WERI-Rb-1 (cell line): ENCODE measurements around the gene TIMM17A.
A peak's percentile ranks its signal among the peaks of the same experiment; 100 is the strongest.

ENCODE experiments used
- DNase-seq: peaks from one replicate; pipeline ENCODE4 v3.0.0-alpha.2; 2020
- H3K27ac ChIP-seq: fragments of 250-450 bp; sonication (Bioruptor Pico); 2 replicates; pipeline ENCODE4 v1.5.1; 2020; ENCODE audit warnings: mild to moderate bottlenecking, moderate library complexity
- H3K27me3 ChIP-seq: fragments of 250-450 bp; sonication (Bioruptor Pico); 2 replicates; pipeline ENCODE4 v1.5.1; 2021; ENCODE audit warnings: mild to moderate bottlenecking, low read depth, moderate library complexity; ENCODE audit not compliant: insufficient read depth, severe bottlenecking
- H3K36me3 ChIP-seq: fragments of 250-450 bp; sonication (Bioruptor Pico); 2 replicates; pipeline ENCODE4 v1.5.1; 2020; ENCODE audit warnings: mild to moderate bottlenecking, moderate library complexity
- H3K4me3 ChIP-seq: 2 replicates; pipeline ENCODE4 v1.5.1; 2011; ENCODE audit warnings: low read depth, mild to moderate bottlenecking, control low read depth, low read length
- H3K9me3 ChIP-seq: fragments of 250-450 bp; sonication (Bioruptor Pico); 2 replicates; pipeline ENCODE4 v1.5.1; 2021; ENCODE audit warnings: mild to moderate bottlenecking, moderate library complexity; ENCODE audit not compliant: severe bottlenecking
- TF ChIP-seq, protein P1 (sequence below): IDR thresholded peaks from 2 replicates; pipeline ENCODE4 v1.5.1; 2011; ENCODE audit warnings: low read depth, mild to moderate bottlenecking, control low read depth, inconsistent platforms, low read length

The TIMM17A gene

DNA sequence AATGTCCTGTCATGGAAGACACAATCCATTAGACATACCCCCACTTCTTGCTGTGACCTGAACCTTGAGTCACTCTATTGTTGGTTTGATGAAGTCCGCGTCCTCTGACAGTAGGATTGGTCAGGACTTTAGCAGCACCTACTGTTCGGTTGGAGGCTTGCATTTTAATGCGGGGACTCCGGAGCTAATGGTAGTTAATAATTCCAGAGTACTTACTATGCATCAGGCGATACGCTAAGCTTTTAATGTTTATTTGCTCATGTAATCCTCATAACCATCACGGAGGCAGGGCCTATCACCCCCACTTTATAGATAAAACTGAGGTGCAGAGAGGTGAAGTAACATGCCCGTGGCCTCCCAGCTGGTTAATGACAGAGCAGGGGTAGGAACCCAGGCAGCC, 47.2 kb downstream of the TIMM17A start:
- Histone ChIP-seq H3K4me3 (no peak overlapping the region), H3K36me3 (peaks cover 95% of the 10 kb centered on the region), H3K9me3 (no peaks in the 10 kb centered on the region), H3K27ac (no peak overlapping the region), H3K27me3 (no peaks in the 10 kb centered on the region)
- TF ChIP-seq, protein P1, sequence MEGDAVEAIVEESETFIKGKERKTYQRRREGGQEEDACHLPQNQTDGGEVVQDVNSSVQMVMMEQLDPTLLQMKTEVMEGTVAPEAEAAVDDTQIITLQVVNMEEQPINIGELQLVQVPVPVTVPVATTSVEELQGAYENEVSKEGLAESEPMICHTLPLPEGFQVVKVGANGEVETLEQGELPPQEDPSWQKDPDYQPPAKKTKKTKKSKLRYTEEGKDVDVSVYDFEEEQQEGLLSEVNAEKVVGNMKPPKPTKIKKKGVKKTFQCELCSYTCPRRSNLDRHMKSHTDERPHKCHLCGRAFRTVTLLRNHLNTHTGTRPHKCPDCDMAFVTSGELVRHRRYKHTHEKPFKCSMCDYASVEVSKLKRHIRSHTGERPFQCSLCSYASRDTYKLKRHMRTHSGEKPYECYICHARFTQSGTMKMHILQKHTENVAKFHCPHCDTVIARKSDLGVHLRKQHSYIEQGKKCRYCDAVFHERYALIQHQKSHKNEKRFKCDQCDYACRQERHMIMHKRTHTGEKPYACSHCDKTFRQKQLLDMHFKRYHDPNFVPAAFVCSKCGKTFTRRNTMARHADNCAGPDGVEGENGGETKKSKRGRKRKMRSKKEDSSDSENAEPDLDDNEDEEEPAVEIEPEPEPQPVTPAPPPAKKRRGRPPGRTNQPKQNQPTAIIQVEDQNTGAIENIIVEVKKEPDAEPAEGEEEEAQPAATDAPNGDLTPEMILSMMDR = peak; percentile 54
- DNase-seq = no peak

DNA sequence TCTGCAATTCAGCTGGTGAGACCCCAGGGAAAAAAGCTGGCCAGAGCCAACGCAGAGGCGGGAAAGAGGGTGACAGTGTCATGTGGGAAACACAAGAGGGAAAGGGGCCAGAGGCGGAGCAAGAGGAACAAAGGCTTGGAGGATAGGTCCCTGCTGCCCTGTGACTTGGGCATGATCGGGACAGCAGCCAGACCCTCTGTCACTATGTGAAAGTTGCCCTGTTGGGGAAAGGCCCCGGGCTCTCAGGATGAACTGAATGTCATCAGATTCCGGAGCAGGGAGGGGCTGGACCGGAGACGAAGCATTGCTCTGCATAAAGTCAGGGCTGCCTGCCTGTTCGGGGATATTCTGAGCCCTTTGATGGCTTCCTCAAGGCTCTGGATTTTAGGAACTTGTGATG, 49.4 kb downstream of the TIMM17A start:
- no peaks in the 10 kb centered on the region for H3K9me3 ChIP-seq
- no peak overlapping the region for H3K27ac ChIP-seq
- TF ChIP-seq, protein P1 = no peak
- no peak for DNase-seq
- peaks cover 85% of the 10 kb centered on the region for H3K36me3 ChIP-seq
- no peak overlapping the region for H3K4me3 ChIP-seq
- no peaks in the 10 kb centered on the region for H3K27me3 ChIP-seq

DNA sequence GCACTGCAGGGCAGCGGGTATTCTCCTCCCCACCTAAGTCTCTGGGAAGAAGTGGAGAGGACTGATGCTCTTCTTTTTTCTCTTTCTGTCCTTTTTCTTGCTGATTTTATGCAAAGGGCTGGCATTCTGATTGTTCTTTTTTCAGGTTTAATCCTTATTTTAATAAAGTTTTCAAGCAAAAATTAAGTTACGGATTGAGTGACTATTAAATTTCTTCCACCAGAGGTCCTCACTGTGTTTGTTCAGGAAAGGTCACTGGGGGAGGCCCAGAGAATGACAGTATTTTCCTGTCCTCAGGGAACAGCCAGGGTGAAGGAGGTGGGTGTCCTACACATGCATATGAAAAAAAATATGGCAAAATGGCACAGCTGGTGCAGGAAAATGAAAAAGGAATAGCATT, 50.7 kb downstream of the TIMM17A start:
- TF ChIP-seq, protein P1 = peak; percentile 31; the same call in 1 of the 2 replicates
- no peak for DNase-seq
- no peaks in the 10 kb centered on the region for H3K27me3 ChIP-seq
- no peak overlapping the region for H3K4me3 ChIP-seq
- H3K9me3 ChIP-seq = no peaks in the 10 kb centered on the region
- peaks cover 73% of the 10 kb centered on the region for H3K36me3 ChIP-seq
- no peak overlapping the region for H3K27ac ChIP-seq

DNA sequence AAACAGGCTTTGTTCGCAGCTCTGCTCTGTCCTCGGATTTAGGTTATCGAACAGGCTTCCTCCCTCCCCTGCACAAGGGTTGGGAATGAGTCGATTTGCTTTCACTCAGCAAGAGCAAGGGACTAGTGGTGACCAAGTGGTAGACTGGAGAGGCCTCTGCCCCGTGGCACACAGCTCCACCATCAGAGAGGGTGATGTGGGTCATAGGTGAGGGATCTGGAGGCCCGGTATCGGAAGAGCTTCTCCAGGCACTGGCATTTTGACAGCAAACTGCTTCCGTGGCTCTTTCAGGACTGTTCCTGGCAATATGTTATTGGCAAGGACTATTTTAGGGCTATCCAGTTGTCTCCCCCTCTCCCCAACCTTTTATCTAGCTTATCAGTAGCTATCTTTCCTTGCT, 52.0 kb downstream of the TIMM17A start:
- Histone ChIP-seq H3K4me3 (no peak overlapping the region), H3K9me3 (no peaks in the 10 kb centered on the region), H3K27ac (no peak overlapping the region), H3K27me3 (no peaks in the 10 kb centered on the region), H3K36me3 (peaks cover 66% of the 10 kb centered on the region)
- DNase-seq = no peak
- TF ChIP-seq, protein P1 = no peak

DNA sequence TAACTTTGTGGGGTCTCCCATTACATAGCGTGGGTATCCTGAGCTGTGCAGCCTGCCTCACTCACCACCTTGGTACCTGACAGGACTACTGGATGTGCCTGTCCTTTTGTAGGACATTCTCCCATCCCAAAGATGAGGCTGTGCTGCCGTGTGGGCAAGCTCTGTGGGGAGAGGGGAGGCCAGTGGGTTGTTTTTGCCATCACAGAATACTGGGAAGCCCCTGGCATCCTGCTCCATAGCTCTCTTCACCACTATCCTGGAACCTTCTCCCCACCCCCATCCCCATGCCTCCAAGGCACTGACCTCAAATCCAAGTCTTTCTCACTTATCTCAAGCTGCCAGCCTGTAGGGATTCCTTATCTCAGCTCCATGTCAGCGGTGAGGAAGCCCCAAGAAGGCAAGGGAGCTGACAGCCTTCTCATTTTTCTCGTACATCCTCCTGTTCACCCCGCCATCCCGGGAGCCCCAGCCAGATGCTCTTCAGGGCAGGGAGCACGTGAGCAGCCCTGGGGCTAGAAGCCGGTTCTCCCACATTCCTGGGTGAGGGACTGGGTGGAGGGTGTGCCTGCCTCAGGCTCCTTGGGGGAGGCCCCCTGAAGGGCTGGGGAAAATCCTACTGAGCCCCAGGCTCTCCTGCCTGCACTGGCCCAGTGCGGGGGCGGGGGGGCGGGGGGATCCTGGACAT, 52.6 kb downstream of the TIMM17A start:
- TF ChIP-seq, protein P1 = no peak
- no peaks in the 10 kb centered on the region for H3K27me3 ChIP-seq
- no peak overlapping the region for H3K27ac ChIP-seq
- peaks cover 66% of the 10 kb centered on the region for H3K36me3 ChIP-seq
- no peak overlapping the region for H3K4me3 ChIP-seq
- DNase-seq = no peak
- no peaks in the 10 kb centered on the region for H3K9me3 ChIP-seq
